Endothelial cell of umbilical vein (primary cell): ENCODE results near the gene IL10.
A peak's percentile ranks its signal among the peaks of the same experiment; 100 is the strongest.

Source experiments
- EZH2 ChIP-seq: IDR thresholded peaks from 2 replicates; pipeline ENCODE4 v1.6.1; 2012; ENCODE audit warnings: borderline replicate concordance, low read depth, mild to moderate bottlenecking, moderate library complexity, low read length, inconsistent platforms; ENCODE audit not compliant: severe bottlenecking
- FOS ChIP-seq: IDR thresholded peaks from 2 replicates; pipeline ENCODE4 v1.6.1; 2011; ENCODE audit warnings: mild to moderate bottlenecking, low read length, moderate library complexity, borderline replicate concordance; ENCODE audit not compliant: insufficient read depth
- GATA2 ChIP-seq: IDR thresholded peaks from 2 replicates; pipeline ENCODE4 v1.7.0; 2011; ENCODE audit warnings: low read depth, mild to moderate bottlenecking, moderate library complexity, mixed read lengths, low read length; ENCODE audit not compliant: insufficient read length, insufficient read depth
- MYC ChIP-seq: IDR thresholded peaks from one replicate; pipeline ENCODE4 v1.6.1; 2011; ENCODE audit warnings: mild to moderate bottlenecking, low read depth, low read length
- POLR2A ChIP-seq: IDR thresholded peaks from 2 replicates; pipeline ENCODE4 v1.6.1; 2012; ENCODE audit warnings: low read depth, mild to moderate bottlenecking, control low read depth, low read length
- POLR2AphosphoS5 ChIP-seq: IDR thresholded peaks from 2 replicates; pipeline ENCODE4 v1.6.1; 2012; ENCODE audit warnings: low read depth, mild to moderate bottlenecking, control low read depth, low read length, moderate library complexity; ENCODE audit not compliant: insufficient read depth
- TF ChIP-seq, protein P1 (sequence below), 2 donors: IDR thresholded peaks; 1 replicate in 1 of 2; 2 replicates in 1 of 2; pipeline ENCODE4 v1.5.1; 2011; ENCODE audit warnings: low read length in 2 of 2, mild to moderate bottlenecking in 2 of 2, moderate library complexity in 2 of 2, control low read depth in 1 of 2, inconsistent platforms in 1 of 2, low read depth in 1 of 2; ENCODE audit not compliant: insufficient read depth in 1 of 2; ENCODE audit errors: extremely low read depth in 1 of 2
- TF ChIP-seq, protein P2 (sequence below): IDR thresholded peaks from 2 replicates; pipeline ENCODE4 v1.6.1; 2011; ENCODE audit not compliant: insufficient read depth, insufficient read length

DNA sequence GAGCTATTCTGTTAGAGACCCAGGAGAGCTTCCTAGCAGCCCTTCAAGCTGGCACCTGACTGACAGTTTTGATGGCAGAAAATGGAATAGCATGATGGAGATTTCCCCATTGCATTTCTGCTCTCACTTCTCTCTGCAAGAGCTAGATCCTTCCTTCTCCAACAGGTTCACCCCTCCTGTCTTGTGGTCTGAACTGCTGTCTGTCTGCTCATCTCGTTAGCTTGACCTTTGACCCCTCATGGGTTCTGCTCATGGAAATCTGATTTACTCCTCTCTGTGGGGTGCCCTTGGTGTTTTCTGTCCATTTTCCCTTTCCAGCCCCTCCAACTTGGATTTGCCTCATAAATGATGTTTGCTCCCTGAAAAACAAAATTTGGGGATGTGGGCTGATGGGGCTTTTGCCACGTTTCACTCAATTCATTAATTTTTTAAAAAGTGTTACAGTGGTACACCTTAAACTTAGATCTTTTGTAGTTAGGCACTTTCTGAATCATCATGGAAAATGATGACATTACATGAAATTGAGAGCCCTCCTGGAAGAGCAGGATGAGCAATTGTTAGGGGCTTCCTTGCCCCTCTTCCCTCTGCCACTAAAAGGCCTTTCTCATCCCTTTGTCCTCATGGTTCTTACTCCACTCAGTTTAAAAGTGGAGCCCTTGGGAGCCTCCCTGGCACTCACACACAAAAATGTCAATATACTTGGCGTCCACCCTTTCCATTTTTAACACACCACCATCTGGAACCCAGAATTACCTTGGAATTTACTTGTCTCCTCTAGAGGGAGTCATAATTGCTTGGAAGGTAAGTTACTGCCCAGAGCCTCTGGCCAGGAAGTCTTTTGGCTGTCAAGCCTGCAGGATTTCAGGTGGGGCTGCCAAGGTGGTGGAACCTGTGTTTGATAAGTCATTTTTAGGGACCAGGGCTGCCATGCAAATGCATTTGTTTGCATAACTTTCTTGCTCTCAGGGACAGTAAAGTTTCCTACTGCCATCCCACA, 33.6 kb downstream of the IL10 start:
- TF ChIP-seq POLR2A (no peak), EZH2 (no peak), MYC (no peak), FOS (no peak), POLR2AphosphoS5 (no peak), GATA2 (no peak)
- TF ChIP-seq, protein P1, sequence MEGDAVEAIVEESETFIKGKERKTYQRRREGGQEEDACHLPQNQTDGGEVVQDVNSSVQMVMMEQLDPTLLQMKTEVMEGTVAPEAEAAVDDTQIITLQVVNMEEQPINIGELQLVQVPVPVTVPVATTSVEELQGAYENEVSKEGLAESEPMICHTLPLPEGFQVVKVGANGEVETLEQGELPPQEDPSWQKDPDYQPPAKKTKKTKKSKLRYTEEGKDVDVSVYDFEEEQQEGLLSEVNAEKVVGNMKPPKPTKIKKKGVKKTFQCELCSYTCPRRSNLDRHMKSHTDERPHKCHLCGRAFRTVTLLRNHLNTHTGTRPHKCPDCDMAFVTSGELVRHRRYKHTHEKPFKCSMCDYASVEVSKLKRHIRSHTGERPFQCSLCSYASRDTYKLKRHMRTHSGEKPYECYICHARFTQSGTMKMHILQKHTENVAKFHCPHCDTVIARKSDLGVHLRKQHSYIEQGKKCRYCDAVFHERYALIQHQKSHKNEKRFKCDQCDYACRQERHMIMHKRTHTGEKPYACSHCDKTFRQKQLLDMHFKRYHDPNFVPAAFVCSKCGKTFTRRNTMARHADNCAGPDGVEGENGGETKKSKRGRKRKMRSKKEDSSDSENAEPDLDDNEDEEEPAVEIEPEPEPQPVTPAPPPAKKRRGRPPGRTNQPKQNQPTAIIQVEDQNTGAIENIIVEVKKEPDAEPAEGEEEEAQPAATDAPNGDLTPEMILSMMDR (IDR thresholded peaks at IDR 0.05; ENCODE audit: extremely low read depth in 1 of 2, insufficient read depth in 1 of 2, low read depth in 1 of 2, low read length in 2 of 2) = peak; percentile 6 to 7
- TF ChIP-seq, protein P2, sequence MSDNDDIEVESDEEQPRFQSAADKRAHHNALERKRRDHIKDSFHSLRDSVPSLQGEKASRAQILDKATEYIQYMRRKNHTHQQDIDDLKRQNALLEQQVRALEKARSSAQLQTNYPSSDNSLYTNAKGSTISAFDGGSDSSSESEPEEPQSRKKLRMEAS = no peak
